Globus pallidus (tissue), 1 donor: ENCODE measurements around the gene RNF20.

ENCODE experiments used
- DNase-seq: peaks from one replicate; pipeline ENCODE4 v3.0.0-alpha.2; 2015; ENCODE audit warnings: low spot score

Gene RNF20

GRCh38 chr9:101590901-101591300, 57.2 kb downstream of the RNF20 start:
- DNase-seq: no peak

- DNase-seq: no peak
Measured at GRCh38 chr9:101591787-101592446, 58.3 kb downstream of the RNF20 start.

GRCh38 chr9:101592788-101593187, 59.1 kb downstream of the RNF20 start:
- DNase-seq: no peak

GRCh38 chr9:101593345-101593744, 59.7 kb downstream of the RNF20 start:
- DNase-seq: no peak

- DNase-seq: no peak
Measured at GRCh38 chr9:101594796-101595195, 61.1 kb downstream of the RNF20 start, which contains the start of gene PPP3R2. Gene PPP3R2 (minus strand): TSS chr9:101594969. CDS start chr9:101594921, 48 bp downstream.

GRCh38 chr9:101601904-101602765, 68.5 kb downstream of the RNF20 start:
- DNase-seq: peak; percentile 46

GRCh38 chr9:101604296-101604695, 70.6 kb downstream of the RNF20 start:
- DNase-seq: no peak

GRCh38 chr9:101605547-101605946, 71.9 kb downstream of the RNF20 start:
- no peak for DNase-seq
